ENCODE measurements around the gene BMP10. TPM values are rescaled to one million over a fixed set of nuclear protein-coding genes. Genes with fewer than 3 reads are reported as not detected.

BMP10 gene
- total RNA-seq, 6 donors from 2014 or later: not detected

- H3K36me3 ChIP-seq: peaks cover 8 to 90% (median 32%) of the 10 kb centered on the region in 4 donors
- no peaks in the 10 kb centered on the region for H3K27me3 ChIP-seq
- H3K4me1 ChIP-seq: no peaks in the 10 kb centered on the region
- no peak overlapping the region for H3K4me3 ChIP-seq
- DNase-seq: no peak
- ATAC-seq (ENCODE audit: low FRiP score in 2 of 2): no peak
- 87 to 97% methylated on average over 15 of the region's 15 CpGs for WGBS, 2 donors
- TF ChIP-seq POLR2A (IDR thresholded peaks at IDR 0.05): no peak
- no peak for TF ChIP-seq EP300 (IDR thresholded peaks at IDR 0.05)
- TF ChIP-seq CTCF (IDR thresholded peaks at IDR 0.05): no peak
- no peak for TF ChIP-seq POLR2AphosphoS5 (IDR thresholded peaks at IDR 0.05)
- no peak overlapping the region for H3K27ac ChIP-seq
- H3K9me3 ChIP-seq: no peaks in the 10 kb centered on the region
Measured at GRCh38 chr2:68822207-68822872, 48.9 kb downstream of the BMP10 start.

GRCh38 chr2:68819556-68819955, 51.6 kb downstream of the BMP10 start:
- Histone ChIP-seq H3K4me1 (peaks cover 0 to 5% (median 0%) of the 10 kb centered on the region in 4 donors), H3K36me3 (peaks cover 8 to 96% (median 36%) of the 10 kb centered on the region in 4 donors), H3K27ac (no peak overlapping the region), H3K9me3 (no peaks in the 10 kb centered on the region), H3K4me3 (no peak overlapping the region), H3K27me3 (no peaks in the 10 kb centered on the region)
- no peak for TF ChIP-seq POLR2A (IDR thresholded peaks at IDR 0.05)
- no peak for TF ChIP-seq CTCF (IDR thresholded peaks at IDR 0.05)
- no peak for TF ChIP-seq POLR2AphosphoS5 (IDR thresholded peaks at IDR 0.05)
- no peak for TF ChIP-seq EP300 (IDR thresholded peaks at IDR 0.05)
- WGBS, 2 donors: 84 to 90% methylated on average over 6 of the region's 6 CpGs
- DNase-seq: no peak
- ATAC-seq (ENCODE audit: low FRiP score in 2 of 2): no peak

GRCh38 chr2:68817306-68817705, 53.9 kb downstream of the BMP10 start:
- Histone ChIP-seq H3K4me3 (no peak overlapping the region), H3K9me3 (no peaks in the 10 kb centered on the region), H3K4me1 (peaks cover 0 to 5% (median 0%) of the 10 kb centered on the region in 4 donors), H3K27ac (peak overlapping the region in 1 of 4 donors; percentile 14), H3K36me3 (peaks cover 4 to 96% (median 28%) of the 10 kb centered on the region in 4 donors), H3K27me3 (no peaks in the 10 kb centered on the region)
- no peak for TF ChIP-seq CTCF (IDR thresholded peaks at IDR 0.05)
- no peak for TF ChIP-seq EP300 (IDR thresholded peaks at IDR 0.05)
- no peak for TF ChIP-seq POLR2AphosphoS5 (IDR thresholded peaks at IDR 0.05)
- no peak for TF ChIP-seq POLR2A (IDR thresholded peaks at IDR 0.05)
- ATAC-seq (ENCODE audit: low FRiP score in 2 of 2): no peak
- DNase-seq: no peak

Other genes with a start within 250 kb of the BMP10 start
- gene PROKR1, start 227.8 kb downstream of the BMP10 start, total RNA-seq: under 1 TPM in 1 of 6 donors, not detected in 5; 0.06 TPM
- 10 to 100 TPM; 13.2 to 36.1 (median 26.3) TPM for gene ARHGAP25, start 136.6 kb downstream of the BMP10 start, total RNA-seq
- 100 to 1,000 TPM in 1 of 6 donors, 10 to 100 TPM in 5; 10.5 to 195 (median 60.7) TPM for gene GKN2, start 81.5 kb upstream of the BMP10 start, total RNA-seq
- not detected for gene GKN1, start 103.2 kb upstream of the BMP10 start, total RNA-seq
- gene ANTXR1, start 141.8 kb upstream of the BMP10 start, total RNA-seq: 10 to 100 TPM; 11.5 to 76.4 (median 31.4) TPM